ENCODE measurements around the gene EIF4A2.

The EIF4A2 gene

DNA sequence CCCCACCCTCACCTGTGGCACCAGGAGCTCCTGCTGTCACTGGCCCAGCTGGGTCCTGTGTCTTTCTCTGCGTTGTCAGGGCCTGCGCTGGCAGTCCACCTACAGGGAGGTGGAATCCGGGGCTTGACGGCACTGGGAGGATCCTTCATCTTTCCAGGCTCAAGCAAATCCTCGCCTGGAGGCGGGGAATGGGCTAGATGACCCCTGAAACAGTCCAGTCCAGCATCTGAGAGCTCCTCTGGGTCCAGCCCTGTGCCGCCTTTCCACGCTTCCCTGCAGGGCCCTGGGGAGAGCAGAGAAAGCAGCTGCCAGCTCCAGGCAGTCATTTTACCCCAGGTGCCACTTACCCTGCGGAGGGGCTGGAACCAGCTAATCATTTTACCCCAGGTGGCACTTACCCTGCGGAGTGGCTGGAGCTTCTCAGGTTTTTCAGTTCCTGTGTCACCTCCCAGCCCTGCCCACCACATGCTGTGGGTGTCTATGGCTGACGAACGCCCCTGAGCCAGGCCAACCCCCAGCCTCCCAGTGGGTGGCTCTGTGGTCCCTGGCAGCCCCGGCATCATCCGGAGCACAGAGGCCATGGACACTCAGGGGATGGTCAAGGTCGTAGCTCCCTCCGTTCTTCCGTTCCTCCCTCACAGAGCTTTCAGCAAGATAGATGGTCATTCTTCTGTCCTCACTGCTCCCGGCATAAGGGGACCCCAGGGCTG, 41.2 kb downstream of the EIF4A2 start:
- no peak for DNase-seq (ENCODE audit: extremely low read depth, low read depth)
- TF ChIP-seq, protein P1, sequence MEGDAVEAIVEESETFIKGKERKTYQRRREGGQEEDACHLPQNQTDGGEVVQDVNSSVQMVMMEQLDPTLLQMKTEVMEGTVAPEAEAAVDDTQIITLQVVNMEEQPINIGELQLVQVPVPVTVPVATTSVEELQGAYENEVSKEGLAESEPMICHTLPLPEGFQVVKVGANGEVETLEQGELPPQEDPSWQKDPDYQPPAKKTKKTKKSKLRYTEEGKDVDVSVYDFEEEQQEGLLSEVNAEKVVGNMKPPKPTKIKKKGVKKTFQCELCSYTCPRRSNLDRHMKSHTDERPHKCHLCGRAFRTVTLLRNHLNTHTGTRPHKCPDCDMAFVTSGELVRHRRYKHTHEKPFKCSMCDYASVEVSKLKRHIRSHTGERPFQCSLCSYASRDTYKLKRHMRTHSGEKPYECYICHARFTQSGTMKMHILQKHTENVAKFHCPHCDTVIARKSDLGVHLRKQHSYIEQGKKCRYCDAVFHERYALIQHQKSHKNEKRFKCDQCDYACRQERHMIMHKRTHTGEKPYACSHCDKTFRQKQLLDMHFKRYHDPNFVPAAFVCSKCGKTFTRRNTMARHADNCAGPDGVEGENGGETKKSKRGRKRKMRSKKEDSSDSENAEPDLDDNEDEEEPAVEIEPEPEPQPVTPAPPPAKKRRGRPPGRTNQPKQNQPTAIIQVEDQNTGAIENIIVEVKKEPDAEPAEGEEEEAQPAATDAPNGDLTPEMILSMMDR (IDR thresholded peaks at IDR 0.05; ENCODE audit: low read depth, low read length), result no peak

DNA sequence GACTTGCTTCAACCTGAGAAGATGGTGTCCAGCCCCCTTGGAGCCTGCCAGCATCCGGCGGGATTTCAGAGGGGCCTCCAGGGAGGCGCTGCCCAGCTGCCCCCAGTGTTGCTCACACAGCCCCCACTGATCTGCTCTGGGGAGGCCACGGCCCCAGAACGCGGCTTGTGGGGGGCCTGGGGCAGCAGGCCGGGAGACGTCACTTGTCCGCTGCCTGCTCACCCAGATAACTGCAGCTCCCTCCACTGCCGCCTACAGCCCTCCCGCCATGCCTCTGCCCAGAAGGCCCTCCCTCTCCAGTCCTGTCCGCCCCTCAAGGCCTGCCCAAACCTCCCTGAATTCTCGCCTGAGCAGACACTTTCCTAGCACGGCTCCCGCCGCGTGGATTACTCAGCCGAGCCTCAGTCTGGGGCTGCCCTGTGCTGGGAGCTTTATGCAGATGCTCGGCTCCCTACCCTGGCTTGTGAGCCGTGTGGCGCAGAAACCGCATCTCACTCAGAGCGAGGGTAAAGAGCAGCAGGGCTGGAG, 42.0 kb downstream of the EIF4A2 start:
- TF ChIP-seq, protein P1 (IDR thresholded peaks at IDR 0.05; ENCODE audit: low read depth, low read length), result no peak
- DNase-seq (ENCODE audit: extremely low read depth, low read depth), result no peak

DNA sequence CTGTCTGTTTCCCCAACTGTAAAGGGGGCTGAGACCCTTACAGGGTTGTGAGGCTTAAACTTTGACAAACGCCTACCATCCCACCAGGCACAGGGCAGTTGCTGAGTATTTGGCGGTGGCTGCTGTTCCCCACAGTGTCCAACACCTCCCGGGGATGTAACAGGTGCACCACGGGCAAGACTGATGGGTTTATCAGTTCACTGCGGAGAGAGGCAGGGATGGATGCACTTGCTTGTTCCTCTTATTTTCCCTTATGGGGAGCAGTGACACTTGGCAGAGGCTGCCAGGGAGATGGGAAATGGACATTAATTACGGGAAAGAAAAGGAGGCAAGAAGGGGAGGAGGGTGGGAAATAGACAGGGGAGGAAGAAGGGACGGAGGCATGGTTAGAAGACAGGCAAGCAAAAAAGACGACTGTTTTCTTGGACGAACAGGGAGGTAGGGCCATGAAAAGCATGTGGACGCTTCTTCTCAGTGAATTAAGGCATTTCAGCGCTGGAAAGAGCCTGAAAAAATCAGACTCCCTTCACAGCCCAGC, 42.6 kb downstream of the EIF4A2 start:
- DNase-seq (ENCODE audit: extremely low read depth, low read depth), result no peak
- TF ChIP-seq, protein P1 (IDR thresholded peaks at IDR 0.05; ENCODE audit: low read depth, low read length), result no peak

DNA sequence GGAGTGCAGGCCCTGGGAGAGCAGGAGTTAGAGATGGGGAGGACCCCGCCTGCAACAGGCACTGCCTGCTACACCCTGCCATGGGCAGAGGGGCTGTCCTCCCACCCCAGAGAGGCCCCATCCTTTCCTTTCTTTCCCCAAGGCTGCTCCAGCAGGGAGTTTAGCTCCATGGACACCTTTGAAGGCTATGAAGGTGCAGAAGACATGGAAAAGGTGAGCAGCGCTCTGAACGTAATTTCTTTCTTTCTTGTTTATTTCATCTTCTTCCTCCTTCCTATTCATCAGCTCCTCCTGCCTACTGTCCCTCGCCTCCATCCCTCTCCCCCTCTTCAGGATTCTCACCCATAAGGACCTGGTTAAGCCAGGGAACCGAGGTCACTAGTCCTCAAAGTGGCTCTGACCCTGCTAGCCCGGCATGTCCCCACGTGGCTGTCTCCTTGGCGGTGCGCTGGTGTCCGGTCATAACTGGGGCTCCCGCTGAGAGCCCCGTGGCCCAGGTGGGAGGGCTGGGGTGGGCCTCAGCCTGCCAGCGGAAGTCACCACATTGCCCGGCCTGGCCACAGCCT, 43.1 kb downstream of the EIF4A2 start:
- DNase-seq (ENCODE audit: extremely low read depth, low read depth), result no peak
- TF ChIP-seq, protein P1 (IDR thresholded peaks at IDR 0.05; ENCODE audit: low read depth, low read length), result no peak

DNA sequence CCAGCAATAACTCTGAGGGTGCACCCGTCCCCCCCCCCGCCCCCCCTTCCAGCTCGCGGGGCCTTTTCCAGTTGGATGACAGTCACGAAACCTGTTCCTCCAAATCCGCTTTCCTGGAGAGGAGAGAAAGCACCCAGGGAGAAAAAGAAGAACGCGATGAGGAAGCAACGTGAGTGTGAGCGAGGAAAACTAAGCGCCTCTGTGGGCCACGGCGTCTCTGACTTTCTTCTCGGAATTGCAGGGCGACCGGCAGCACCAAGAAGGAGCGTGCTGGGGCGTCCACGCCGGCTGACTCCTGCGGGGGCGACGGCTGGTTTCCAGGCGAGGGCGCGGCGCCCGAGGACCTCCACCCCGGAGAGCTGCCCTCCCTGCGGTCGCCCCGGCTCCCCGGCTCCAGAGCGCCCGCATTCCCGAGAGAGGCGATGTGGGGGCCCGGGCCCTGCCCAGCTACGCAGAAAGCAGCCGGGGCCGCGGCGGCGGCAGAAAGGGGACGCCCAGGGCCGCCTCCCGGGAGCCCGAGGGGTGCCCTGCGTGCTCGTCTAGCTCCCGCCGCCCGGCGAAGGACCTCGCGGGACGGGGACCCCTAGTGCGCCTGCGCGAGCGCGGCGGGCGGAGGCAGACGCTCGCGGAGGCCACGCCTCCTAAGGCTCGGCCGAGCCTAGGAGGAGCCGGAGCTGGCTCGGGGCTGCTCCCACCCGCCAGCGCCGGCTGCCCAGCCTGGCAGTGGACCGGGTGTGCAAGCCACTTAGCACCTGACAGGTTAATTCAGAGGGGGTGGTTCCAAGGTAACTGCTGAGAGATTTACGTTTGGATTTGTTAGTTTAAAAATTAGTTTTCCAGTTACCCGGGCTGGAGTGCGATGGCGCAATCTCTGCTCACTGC, 43.8 kb downstream of the EIF4A2 start:
- TF ChIP-seq, protein P1 (IDR thresholded peaks at IDR 0.05; ENCODE audit: low read depth, low read length), result no peak
- DNase-seq (ENCODE audit: extremely low read depth, low read depth), result no peak

DNA sequence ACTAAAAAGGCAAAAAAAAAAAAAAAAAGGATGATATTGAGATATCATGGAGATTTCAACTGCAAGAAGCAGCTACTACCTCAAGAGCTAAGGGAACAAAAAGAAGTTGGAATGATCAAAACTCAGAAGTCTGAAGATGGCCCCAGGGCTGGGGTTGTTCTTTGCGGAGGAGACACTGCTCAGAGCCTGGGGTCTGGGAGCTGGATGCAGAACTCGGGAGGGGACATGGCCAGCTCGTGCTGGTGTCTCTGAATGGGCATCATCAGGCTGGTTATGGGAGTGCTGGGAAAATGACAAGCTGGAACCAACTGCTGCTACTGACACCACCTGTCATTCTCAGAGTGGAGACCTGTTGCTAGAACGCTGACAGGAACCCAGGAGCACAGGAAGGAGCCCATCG, 45.0 kb downstream of the EIF4A2 start:
- TF ChIP-seq, protein P1 (IDR thresholded peaks at IDR 0.05; ENCODE audit: low read depth, low read length), result no peak
- no peak for DNase-seq (ENCODE audit: extremely low read depth, low read depth)
